AG08396 (cell line): ENCODE measurements around the gene VRTN.
A peak's percentile ranks its signal among the peaks of the same experiment; 100 is the strongest.
"Not testable (repeated sequence)": the region's sequence is repeated elsewhere in the genome, so short reads cannot be mapped to it uniquely, and the experiment has no call there.

Source experiments
- DNase-seq: peaks from one replicate; pipeline ENCODE4 v3.0.0; 2012; ENCODE audit warnings: low spot score, mixed read lengths

VRTN gene

GRCh38 chr14:74349757-74350156 lies 1.5 kb downstream of the VRTN start:
- peak; percentile 2 for DNase-seq

- peak; percentile 3 for DNase-seq
These were observed 2.1 kb downstream of the VRTN start for GRCh38 chr14:74350211-74350927.

DNA sequence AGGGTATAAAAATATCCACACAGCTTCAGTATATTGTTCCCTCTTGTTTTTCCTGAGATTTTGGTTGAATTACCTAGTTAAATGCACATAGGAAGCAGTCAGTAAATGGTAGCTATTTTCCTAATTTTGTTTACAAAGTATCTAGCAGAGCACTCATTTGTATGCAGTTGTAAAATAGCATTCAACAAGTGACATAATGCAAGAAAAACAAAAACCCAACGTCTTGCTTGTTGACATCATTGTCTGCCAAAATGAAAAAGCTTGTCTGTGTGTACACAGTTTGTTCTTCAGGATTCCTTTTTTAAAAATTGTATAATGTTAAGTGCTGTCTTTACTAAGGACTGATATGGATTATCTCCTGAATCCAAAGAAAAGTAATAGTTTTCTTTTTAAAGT lies 2.7 kb downstream of the VRTN start:
- no peak for DNase-seq

DNA sequence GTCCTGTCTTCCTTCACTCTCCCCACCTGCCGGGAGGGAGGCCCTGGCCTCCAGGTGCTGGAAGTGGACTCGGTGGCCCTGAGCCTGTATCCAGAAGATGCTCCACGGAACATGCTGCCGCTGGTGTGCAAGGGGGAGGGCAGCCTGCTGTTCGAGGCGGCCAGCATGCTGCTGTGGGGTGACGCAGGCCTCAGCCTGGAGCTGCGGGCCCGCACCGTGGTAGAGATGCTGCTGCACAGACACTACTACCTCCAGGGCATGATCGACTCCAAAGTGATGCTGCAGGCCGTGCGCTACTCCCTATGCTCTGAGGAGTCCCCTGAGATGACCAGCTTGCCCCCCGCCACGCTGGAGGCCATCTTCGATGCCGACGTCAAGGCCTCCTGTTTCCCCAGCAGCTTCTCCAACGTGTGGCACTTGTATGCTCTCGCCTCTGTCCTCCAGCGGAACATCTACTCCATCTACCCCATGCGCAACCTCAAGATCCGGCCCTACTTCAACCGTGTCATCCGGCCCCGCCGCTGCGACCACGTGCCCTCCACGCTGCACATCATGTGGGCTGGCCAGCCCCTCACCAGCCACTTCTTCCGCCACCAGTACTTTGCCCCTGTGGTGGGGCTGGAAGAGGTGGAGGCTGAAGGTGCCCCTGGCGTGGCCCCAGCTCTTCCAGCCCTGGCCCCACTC lies 8.8 kb downstream of the VRTN start:
- DNase-seq: peak; percentile 1

DNA sequence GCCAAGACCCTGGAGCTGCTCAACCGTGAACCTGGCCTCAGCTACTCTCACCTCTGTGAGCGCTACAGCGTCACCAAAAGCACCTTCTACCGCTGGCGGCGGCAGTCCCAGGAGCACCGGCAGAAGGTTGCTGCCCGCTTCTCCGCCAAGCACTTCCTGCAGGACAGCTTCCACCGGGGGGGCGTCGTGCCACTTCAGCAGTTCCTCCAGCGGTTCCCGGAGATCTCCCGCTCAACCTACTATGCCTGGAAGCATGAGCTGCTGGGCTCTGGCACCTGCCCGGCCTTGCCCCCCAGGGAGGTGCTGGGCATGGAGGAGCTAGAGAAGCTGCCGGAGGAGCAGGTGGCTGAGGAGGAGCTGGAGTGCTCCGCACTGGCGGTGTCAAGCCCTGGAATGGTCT lies 9.3 kb downstream of the VRTN start:
- no peak for DNase-seq

DNA sequence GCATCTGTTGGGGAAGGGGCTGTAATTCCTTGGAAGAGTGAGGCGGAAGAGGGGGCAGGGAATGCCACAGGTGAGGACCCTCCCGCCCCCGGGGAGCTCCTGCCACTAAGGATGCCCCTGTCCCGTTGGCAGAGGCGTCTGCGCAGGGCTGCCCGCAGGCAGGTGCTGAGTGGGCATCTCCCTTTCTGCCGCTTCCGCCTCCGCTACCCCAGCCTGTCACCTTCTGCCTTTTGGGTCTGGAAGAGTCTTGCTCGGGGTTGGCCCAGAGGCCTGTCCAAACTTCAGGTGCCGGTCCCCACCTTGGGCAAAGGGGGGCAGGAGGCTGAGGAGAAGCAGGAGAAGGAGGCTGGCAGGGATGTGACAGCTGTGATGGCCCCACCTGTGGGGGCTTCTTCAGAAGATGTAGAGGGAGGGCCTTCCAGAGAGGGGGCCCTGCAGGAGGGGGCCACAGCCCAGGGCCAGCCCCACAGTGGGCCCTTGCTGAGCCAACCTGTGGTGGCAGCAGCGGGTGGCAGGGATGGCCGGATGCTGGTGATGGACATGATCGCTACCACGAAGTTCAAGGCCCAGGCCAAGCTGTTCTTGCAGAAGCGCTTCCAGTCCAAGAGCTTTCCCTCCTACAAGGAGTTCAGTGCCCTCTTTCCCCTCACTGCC lies 10.0 kb downstream of the VRTN start:
- DNase-seq: peak; percentile 1

- no peak for DNase-seq
These were observed 11.9 kb downstream of the VRTN start for GRCh38 chr14:74360163-74360562.

- DNase-seq: peak; percentile 91
These were observed 14.2 kb downstream of the VRTN start for GRCh38 chr14:74362361-74362915.

GRCh38 chr14:74364271-74364880 lies 16.1 kb downstream of the VRTN start:
- no peak for DNase-seq

DNA sequence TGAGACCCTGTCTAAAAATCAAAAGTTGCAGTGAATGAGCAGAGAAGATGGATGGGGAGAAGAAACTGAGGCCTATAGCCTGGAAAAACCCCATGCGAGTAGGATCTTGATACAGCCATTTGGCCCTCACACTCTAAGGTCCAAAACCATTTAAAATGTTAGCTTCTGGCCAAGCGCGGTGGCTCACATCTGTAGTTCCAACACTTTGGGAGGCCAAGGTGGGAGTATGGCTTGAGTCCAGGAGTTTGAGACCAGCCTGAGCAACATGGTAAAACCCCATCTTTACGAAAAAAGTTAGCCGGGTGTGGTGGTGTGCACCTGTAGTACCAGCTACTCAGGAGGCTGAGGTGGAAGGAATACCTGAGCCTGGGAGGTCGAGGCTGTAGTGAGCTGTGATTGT lies 19.8 kb downstream of the VRTN start:
- DNase-seq: no peak

GRCh38 chr14:74368441-74368840 lies 20.2 kb downstream of the VRTN start:
- DNase-seq: no peak

DNA sequence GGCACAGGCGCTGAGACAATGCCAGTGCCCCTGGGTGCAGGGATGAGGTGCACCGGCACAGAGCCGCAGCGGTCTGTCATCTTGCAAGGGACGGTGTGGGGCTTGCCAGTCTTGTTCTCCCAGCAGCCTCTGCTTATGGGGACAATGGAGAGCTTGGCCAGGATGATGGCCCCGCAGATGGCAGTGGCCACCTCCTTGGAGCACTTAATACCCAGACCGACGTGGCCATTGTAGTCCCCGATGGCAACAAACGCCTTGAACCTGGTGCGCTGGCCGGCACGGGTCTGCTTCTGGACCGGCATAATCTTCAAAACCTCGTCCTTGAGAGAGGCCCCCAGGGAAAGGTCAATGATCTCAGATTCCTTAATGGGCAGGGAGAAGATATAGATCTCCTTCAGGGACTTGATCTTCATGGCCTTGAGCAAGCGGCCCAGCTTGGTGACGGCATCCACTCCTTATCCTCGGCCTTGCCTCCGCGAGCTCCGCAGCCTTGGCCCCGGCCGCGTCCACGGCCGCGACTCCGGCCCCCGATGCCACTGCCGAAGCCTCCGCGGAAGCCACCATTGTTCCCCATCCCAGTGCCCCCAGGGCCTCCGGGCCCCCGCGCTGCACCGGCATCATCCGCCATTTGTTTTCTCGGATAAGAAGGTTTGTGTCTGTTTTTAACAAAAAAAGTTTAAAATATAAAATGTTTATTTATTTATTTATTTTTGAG lies 29.9 kb downstream of the VRTN start:
- no peak for DNase-seq

DNA sequence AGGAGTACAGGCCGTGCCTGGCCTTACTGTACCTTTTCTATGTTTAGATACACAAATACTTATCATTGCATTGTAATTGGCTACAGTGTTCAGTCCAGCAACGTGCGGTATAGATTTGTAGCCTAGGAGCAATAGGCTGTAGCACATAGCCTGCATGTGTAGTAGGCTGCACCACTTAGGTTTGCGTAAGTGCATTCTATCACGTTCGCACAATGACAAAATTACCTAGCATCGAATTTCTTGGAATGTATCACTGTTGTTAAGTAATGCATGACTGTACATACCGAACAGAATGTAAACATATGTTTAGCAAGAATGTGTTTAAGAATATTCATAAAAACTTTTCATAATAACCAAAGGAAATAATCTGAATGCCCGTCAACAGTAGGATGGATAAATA lies 31.9 kb downstream of the VRTN start:
- no peak for DNase-seq

GRCh38 chr14:74380845-74381244 lies 32.6 kb downstream of the VRTN start:
- DNase-seq: no peak

GRCh38 chr14:74381571-74381970 lies 33.3 kb downstream of the VRTN start:
- not testable (repeated sequence) for DNase-seq

DNA sequence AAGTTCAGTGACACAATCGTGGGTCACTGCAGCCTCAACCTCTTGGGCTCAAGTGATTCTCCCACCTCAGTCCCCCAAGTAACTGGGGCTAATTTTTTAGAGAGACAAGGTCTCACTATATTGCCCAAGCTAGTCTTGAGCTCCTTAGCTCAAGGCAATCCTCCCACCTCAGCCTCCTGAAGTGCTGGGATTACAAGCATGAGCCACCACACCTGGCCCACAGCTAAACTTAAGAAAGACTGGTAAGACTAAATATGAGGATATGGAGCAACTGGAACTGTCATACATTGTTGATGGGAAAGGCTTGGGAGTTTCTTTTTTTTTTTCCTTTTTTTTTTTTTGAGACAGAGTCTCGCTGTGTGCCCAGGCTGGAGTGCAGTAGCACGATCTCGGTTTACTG lies 34.0 kb downstream of the VRTN start:
- DNase-seq: no peak

DNA sequence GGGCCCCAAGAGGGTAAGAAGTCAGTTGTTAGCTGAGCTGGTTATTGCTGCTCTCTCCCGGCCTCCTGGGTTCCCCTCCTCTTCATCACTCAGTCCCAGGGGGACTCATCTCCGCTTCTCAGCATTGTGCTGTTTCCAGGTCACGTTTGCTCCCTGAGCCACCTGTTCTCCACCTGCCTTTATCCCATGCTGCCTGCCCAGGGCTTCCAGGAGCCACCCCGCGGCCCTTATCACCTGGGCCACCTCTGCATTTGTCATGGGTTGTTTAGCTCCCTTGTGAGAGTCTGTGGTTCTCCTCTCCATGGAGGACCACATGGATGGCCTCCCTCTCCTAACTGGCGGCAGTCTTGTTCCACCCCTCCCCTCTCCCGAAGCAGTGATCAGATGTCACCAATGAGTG lies 41.7 kb downstream of the VRTN start:
- no peak for DNase-seq

DNA sequence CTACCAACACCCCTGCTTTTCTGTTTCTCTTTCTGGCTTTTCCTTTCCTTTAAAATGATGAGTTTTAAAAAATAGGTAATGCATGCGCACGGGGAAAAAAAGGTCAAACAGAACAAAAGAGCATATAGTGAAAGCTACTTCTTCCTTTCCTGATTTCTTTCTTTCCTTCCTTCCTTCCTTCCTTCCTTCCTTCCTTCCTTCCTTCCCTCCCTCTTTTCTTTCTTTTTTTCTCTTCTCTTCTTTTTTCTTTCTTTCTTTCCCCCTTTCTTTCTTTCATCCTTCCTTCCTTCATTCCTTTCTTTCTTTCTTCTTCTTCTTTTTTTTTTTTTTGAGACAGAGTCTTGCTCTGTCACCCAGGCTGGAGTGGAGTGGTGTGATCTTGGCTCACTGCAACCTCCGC lies 42.2 kb downstream of the VRTN start:
- not testable (repeated sequence) for DNase-seq

- DNase-seq: no peak
These were observed 43.2 kb downstream of the VRTN start for GRCh38 chr14:74391479-74391878.

DNA sequence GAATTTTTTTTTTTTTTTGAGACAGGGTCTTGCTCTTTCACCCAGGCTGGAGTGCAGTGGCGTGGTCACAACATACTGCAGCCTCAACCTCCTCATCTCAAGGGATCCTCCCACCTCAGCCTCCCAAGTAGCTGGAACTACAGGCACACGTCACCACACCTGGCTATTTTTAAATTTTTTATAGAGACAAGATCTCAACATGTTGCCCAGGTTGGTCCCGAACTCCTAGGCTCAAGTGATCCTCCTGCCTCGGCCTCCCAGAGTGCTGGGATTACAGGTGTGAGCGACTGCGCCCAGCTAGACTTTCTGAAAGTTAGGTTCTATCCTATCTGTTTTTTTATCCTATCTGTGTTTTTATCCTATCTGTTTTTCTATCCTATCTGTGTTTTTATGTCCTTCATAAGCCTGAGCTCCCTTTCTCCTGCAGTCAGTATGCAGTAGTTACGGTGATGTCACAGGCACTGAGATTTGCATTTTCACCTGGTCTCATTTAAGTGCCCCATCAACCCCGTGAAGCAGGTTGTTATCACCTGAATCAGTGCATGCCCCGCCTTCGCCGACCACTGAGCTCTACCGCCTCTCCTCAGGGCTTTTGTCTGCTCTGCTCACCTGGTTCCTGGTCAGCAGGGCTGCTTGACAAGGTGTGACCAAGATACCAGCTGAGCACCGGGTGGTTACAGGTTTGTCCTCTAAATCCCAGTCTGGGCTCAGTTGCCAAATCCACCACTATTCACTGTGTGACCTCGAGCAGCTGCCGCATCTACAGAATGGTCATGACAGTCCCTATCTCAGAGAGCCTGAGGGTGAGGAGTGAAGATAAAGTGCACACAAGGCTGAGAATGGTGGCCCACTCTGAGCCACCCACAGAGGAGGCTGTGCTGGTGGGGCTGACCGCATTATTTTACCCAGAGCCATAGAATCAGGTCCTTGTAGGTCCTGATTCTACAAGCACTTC lies 44.6 kb downstream of the VRTN start:
- DNase-seq: no peak

DNA sequence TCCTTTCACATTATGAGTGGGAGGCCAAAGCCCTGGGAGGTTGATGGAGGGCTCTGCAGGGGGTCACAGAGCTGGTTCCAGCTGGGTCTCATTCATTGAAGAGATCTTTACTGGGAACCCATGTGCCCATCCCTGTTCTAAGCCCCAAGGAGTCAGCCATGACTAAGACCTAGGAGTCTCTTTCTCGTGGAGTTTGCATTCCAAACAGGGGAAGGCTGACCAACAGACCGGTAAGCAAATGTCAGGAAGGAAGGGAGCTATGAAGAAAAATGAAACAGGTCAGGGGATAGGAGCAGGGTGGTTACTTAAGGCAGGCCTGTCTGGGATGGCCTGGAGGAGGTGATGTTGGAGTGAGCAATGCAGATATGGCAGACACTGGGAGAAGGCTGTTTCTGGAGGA lies 46.3 kb downstream of the VRTN start:
- no peak for DNase-seq
